Amniotic epithelial cell (primary cell): ENCODE data around the gene RNF10.
"Not testable (repeated sequence)": the region's sequence is repeated elsewhere in the genome, so short reads cannot be mapped to it uniquely, and the experiment has no call there.

ENCODE experiments used
- DNase-seq: peaks from one replicate; pipeline ENCODE4 v3.0.0-alpha.2; 2010; ENCODE audit warnings: low read depth

RNF10 gene

DNA sequence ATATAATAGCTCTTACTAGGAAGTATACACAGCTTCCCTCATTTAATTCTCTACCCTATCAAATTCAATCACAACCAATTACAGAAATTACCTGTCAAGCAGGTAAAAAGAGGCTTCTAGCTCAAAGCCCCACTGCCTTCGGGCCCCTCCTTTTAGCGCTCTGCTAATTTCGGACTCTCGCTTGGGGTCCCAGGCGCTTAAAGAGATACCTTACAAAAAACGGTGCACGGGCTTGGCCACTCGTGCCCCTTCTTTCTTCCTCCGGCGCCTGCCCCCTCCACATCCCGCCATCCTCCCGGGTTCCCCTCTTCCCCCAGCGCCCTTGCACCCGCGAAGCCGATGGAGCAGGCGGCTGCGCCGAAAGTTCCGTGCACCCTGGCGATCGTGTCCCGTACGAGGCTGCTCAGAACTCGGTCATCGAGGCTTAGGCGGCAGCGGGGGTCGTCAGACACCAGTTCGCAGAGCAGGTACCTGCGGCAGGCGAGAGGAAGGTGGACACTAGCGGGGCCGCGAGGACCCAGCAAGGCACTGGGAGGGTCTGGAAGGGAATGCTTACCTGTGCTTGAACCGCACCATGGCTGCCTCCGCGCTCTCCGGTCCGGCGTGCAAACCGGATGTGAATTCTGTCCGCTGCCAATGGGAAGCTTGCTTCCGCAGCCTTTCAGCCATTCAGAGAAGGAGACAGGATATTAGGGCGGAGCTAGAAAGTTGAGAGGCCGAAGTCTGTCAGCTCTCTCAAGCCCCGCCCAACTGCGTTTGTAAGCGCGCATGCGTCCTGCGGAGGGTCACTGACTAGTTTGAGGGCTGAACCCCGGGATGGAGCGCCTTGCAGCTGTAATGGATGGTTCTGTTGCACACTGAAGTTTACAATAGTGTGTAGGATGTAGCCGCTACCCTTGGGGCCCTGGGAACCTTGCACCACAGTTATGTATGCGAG lies 46.9 kb downstream of the RNF10 start, which contains the start of gene POP5:
POP5 (minus strand) TSS at position 616 of the 937 bp plus-strand sequence; CDS start at position 576, 40 bp downstream.
- DNase-seq: peak; percentile 96

DNA sequence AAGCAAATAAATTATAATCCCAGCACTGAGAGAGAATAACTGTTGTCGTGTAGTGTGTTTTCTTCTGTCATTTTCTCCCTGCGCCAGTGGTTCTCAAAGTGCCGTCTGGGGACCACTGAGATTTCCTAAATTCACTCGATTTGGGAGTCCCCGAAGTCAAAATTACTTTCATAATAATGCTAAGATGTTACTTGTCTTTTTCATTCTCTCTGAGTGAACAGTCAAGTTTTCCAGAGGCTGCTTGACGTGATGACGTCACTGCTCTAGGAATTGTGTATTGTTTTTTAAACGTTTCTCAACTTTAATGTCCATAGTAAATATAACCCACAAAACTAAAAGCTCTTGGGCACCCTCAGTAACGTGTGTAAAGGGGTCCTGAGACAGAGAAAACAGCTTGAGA lies 47.8 kb downstream of the RNF10 start:
- DNase-seq: no peak

DNA sequence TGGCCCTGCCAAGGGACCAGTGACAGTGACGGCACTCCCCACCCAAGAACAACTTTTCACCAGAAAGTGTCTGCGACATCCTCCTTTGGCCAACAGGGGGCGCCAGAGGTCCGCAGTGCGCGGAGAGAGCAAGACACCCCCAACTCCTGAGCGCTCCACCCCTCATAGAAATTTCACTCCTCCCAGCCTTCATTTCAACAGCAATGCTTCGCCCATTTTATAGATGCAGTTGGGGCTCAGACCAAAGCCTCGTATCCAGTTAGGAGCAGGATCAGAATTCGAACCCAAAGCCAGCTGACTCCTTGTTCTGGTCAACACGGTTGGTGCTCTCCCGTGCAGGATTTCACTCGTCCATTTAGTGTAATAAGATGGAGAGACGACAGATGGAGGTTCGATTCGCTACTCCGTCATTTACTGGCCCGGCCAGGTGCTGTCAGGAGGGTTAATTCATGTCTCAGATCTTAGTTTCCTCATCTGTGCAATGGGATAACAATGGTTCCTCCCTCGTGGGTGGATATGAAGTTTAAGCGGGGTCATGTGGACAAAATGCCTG lies 49.4 kb downstream of the RNF10 start:
- DNase-seq: peak; percentile 34

DNA sequence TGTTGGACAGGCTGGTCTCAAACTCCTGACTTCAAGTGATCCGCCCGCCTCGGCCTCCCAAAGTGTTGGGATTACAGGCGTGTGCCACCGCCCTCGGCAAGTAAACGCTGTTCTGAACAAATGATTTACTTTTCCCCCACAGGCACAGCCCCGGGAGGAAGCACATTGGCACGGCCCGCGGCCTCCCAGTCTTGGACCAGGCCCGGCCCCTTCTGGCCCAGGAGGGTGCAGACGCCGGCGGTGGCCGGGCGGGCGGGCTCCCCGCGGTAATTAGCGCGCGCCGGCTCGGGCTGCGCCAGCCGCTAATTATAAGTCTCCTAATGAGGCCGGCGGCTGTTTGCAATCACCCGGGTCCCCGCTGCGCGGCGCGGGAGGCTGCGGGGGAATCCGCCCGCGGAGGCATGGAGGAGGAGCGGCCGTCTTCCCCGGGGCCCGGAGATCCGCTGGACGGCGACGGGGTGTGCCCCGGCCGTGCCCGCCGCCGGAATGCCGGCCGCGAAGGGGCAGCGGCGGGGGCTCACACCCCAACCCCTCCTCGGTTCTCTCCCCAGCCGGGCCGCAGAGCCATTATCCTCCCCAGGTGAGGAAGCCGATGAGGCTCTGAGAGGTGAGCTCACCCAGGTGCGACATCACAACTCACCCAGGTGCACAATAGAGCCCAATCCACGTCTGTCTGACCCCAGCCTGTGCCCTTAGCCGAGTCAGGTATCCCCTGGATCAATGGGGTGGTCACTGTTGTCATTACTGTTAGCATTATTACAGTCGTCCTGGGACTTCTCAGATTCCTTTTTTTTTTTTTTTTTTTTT lies 50.4 kb downstream of the RNF10 start:
- DNase-seq: no peak

DNA sequence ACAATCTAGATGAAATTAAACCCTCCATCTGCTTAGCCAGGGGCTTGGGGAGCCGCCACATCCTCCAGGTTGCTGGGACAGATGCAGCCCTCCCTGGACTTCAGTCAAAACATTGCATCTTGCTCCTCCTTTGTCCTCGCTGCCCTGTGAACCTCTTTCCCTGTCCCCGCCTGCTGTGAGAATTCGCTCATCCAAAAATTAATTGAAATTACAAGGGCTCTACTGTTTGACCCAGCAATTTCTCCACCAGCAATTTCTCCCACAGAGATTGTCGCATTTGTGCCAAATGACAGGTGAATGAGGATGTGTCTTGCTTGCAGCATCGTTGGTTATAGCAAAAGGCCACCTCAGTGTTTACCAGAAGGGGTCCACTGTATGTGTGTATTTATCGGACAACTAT lies 52.0 kb downstream of the RNF10 start:
- no peak for DNase-seq

DNA sequence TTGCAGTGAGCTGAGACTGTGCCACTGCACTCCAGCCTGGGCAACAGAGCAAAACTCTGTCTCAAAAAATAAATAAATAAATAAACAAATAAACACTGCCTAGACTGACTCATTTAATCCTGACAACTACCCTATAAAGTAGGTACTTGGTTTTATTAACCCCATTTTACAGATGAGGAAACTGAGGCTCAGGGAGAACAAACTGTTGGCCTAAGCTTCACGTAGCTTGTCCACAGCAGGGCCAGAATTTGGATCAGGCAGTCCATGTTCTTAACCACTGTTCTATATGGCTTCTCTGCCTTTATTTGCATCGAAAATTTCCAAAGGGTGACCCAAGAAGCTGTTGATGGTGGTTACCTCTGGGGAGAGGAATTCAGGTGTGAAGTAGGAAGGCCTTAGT lies 52.7 kb downstream of the RNF10 start:
- DNase-seq: no peak

DNA sequence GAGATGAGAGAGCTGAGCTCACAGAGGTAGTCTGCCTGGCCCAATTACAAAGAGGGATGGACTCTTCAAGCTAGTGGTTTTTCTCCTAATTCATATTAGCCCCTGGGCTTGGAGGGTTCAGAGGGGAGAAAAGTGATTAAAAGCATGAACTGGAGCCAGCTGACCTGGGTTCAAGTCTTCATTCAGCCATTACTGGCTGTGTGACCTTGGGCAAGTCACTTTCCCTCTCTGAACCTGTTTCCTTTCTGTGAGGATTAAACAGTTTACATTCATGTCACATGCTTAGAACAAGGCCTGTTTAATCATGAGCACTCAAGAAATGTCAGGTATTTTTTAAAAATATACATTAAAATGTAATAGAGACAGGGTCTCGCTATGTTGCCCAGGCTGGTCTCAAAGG lies 54.2 kb downstream of the RNF10 start:
- no peak for DNase-seq

DNA sequence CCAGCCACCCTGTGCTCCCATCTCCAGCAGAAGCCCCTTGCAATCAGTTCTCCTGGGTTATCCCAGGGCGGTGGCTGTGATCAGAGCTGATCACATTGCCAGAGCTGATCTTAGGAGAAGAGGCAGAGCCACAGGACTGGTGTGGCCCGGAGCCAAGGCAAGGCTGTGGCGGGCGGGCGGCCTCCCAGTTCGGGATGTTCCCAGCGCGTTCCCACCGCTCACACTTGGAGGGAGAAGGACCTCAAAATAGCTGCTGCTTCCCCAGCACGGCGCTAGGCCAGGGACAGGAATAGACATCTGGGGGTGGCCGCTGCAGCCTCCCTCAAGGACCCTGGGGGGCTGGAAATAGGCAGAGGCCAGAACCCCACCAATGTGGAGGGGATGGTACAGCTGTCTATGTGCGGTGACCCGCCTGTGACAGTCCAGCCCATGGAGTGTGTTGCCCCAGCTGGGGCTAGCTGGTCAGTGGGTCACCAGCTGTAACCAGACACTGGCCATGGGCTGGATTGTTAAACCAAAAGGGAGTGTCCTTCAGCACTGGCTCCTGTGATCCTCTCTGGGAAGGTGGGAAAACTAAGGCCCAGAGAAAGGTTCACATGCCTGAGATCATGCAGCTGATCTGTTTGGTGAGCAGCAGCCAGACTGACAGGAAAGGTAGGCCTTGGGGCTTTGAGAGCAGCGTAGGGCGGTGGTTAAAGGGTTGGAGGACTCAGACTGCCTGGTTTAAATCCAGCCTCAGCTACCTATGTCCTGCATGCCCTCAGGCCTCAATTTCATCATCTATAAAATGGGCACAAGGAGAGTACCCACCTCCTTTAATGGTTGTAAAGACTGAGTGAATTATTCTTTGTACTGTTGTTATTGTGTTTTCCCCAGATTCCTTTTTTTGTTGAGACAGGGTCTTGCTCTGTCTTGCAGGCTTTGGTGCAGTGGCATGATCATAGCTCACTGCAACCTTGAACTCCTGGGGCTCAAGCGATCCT lies 55.1 kb downstream of the RNF10 start:
- no peak for DNase-seq

DNA sequence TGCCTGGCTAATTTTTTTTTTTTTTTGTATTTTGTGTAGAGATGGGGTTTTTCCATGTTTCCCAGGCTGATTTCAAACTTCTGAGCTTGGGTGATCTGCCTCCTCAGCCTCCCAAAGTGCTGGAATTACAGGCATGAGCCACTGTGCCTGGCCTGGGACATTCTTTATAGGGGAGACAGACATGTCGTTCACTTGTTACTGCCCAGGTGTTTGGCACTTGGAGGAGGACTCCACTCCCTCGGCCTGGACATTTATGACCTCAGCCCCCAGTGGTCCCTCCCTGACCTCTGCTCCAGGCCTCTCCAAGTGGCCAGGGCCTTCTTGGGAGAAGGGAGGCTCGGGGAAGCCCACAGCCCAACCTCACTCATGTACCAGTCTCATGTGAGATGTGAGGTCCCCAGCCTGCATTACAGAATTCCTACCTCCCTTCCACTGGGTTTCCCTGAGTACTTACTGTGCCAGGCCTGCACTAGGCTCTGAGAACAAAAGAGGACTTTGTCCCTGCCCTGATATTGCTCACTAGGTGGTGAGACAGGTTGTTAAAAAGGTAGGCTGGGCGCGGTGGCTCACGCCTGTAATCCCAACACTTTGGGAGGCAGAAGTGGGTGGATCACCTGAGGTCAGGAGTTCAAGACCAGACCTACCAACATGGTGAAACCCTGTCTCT lies 56.7 kb downstream of the RNF10 start:
- DNase-seq: no peak

DNA sequence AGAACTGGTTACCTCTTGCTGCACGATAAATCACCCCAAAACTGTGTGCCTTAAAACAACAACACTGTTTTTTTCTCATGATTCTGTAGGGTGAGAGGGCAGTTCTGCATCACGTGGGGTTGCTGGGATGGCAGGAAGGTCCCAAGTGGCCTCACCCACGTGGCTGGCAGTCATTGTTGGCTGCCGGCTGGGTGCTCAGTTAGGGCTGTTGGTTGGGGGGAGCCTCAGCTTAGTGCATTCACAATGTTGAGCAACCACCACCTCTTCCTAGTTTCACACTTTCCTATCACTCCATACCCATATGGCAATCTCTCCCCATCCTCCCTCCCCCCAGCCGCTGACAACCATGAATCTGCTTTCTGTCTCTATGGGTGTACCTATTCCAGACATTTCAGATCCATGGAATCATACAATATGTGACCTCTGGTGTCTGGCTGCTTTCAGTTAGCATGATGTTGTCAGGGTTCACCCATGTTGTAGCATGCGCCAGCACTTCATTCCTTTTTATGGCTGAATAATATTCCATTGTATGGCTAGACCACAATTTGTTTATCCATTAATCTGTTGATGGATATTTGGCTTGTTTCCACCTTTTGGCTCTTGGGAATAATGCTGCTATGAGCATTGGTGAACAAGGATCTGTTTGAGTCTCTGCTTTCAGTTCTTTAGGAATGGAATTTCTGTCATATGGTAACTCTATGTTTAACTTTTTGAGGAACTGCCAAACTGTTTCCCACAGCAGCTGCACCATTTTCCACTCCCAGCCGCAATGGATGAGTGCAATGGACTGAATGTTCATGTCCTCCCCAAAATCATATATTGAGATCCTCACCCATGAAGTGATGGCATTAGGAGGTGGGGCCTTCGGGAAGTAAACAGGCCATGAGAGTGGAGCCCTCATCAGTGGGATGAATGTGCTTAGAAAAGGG lies 58.2 kb downstream of the RNF10 start:
- no peak for DNase-seq

DNA sequence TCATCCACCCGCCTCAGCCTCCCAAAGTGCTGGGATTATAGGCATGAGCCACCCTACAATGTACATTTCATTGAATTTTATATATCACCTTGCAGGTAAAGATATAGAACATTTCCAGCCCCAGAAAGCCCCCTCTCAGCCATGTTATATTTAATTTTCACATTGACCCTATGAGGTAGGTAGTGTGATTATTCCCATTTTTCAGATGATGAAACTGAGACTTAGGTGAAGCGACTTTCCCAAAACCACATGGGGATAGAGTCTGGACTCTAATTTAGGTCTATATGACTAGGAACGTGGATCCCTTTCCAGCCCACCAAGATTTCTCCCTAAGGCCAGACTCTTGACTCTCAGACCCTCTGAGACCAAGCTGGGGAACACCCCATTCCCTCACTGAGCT lies 62.7 kb downstream of the RNF10 start:
- no peak for DNase-seq

DNA sequence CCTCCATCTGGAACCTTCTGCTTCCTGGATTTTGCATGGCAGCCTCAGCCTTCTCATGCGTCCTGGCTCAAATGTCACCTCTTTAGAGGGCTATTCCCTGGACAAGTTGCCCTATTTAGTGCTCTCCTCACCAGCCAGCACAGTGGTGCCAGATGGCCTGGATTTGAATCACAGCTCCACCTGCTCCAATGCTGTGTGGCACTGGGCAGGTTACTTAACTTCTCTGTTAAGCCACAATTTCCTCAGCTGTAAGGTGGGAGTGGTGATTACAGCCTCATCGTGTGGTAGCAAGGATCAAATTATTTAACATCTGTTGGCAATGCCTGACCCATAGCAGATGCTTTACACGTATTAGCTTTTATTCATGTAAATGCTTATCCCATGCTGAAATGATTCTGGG lies 63.7 kb downstream of the RNF10 start:
- DNase-seq: no peak

DNA sequence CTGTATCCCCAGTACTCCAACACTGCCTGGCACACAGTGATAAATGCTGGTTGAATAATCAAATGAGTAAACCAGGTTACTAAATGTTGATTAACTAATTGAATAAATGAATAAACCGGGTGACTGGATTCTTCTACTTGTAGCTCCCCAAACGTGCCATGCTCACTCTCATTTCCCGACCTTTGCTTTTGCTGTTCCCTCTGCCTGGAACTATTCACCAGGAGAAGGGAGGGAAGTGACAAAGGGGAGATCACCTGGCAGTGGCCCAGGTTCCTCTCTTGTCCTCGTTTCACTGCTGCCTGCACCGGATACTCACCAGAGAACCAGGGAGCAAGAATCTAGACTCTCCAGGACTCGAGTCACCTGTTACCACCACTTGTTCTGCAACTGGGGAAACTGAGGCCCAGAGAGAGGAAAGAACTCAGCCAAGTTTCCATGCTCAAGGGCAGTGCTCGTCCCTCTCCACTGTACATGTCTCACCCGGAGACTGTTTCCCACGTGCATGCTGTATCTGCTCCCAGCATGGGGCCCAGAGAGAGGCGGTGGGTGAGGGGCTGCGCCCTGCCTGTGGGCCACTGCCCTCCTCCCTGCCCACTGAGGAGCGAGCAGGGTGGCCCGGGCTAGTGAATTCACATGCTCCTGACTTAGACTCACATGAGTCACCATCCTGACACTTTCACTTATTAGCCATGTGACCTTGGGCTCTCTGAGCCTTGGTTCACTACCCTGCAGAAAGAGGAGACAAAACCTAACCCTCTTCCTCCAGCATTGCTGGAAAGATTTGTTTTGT lies 64.7 kb downstream of the RNF10 start:
- DNase-seq: peak; percentile 51

DNA sequence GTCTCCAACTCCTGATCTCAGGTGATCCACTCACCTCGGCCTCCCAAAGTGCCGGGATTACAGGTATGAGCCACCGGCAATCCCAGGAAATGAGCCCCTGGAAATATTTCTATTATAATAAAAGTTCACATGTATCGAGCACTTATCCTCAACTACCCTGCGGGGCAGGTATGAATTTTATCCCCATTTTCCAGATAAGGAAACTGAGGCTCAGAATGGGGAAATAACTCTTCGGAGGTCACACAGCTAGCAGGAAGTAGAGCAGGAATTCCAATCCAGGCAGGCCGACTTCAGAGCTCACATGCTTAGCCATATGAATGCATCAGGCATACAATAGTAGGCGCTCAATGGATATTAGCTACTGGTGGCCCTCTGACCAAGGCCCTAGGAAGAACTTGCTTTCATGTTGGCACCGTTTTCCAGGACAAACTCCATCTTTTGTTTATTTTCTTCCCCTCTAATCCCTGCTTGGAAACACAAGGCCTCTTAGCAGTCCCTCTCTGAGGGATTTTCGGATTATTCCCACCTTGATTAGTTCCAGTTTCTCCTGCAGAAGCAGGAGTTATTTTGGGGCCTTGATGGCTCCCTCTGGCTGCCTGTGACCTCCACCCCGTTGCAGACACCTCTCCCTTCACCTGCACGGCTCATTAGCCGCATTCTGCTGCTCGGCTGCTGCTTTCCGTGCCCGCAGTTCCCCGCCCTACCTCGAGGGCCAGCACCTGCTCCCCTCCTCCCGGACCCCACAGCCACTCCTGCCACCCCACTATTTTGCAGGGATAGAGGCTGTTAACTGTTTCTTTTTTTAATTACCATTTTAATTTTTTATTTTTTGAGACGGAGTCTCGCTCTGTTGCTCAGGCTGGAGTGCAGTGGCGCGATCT lies 65.8 kb downstream of the RNF10 start:
- DNase-seq: no peak

DNA sequence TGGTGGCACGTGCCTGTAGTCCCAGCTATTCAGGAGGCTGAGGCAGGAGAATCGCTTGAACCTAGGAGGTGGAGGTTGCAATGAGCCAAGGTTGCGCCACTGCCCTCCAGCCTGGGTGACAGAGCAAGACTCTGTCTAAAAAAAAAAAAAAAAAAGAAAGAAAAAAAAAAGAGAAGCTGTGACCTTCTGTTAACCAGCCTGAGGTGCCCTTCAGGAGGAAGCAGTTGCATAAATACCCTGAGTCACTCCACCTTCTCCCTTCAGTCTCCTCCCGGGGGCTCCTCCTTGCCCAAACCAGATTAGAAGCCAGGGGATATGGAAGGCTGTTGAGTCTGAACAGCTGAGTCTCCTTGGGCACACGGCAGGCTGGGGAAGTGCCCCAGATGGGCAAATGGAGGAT lies 68.3 kb downstream of the RNF10 start:
- peak; percentile 40 for DNase-seq

DNA sequence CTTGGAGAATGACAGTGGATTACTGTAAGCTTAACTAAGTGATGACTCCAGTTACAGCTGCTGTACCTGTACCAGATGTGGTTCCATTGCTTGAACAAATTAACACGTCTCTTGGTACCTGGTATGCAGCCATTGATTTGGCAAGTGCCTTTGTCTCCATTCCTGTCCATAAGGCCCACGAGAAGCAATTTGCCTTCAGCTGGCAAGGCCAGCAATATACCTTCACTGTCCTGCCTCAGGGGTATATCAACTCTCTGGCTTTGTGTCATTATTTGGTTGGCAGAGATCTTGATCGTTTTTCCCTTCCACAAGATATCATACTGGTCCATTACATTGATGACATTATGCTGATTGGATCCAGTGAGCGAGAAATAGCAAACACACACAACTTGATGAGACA lies 76.4 kb downstream of the RNF10 start:
- DNase-seq: no peak

DNA sequence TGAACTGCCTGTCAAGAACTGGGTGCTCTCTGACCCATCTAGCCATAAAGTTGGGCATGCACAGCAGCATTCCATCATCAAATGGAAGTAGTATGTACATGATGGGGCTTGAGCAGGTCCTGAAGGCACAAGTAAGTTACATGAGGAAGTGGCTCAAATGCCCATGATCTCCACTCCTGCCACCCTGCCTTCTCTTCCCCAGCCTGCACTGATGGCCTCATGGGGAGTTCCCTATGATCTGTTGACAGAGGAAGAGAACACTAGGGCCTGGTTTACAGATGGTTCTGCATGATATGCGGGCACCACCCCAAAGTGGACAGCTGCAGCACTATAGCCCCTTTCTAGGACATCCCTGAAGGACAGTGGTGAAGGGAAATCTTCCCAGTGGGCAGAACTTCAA lies 77.4 kb downstream of the RNF10 start:
- not testable (repeated sequence) for DNase-seq

DNA sequence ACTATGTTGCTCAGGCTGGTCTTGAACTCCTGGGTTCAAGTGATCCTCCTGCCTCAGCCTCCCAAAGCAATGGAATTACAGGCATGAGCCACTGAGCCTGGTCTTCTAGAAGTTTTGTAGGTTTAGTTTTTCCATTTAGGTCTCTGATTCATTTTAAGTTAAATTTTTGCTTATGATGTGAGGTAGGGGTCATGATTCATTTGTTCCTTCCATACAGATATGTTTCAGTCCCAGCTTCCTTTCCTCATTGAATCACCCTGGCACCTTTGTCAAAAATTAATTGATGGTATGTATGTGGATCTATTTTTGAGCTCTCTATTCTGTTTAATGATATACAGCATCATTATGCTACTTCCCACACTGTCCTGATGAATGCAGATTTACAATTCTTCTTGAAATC lies 80.7 kb downstream of the RNF10 start:
- no peak for DNase-seq
